Lung microvascular endothelial cell (primary cell): ENCODE data around the gene FARP2. TPM values are rescaled to one million over a fixed set of nuclear protein-coding genes. Genes with fewer than 3 reads are reported as not detected.

ENCODE experiments used
- DNase-seq, 2 donors: peaks; one replicate each; pipeline versions ENCODE4 v3.0.0 to v3.0.0-alpha.2; 2010; ENCODE audit warnings: low read depth in 2 of 2
- total RNA-seq: library from RNA; depleted of rRNA; stranded (reverse); fragments of >200 nt; gene quantifications from 2 replicates; pipeline ENCODE4 v1.2.1, GENCODE V29; 2014

The FARP2 gene
- total RNA-seq, 1 donor from 2014 or later: 35.7 TPM

GRCh38 chr2:241531161-241531722 is 175.2 kb downstream of the FARP2 start:
- no peak for DNase-seq

DNA sequence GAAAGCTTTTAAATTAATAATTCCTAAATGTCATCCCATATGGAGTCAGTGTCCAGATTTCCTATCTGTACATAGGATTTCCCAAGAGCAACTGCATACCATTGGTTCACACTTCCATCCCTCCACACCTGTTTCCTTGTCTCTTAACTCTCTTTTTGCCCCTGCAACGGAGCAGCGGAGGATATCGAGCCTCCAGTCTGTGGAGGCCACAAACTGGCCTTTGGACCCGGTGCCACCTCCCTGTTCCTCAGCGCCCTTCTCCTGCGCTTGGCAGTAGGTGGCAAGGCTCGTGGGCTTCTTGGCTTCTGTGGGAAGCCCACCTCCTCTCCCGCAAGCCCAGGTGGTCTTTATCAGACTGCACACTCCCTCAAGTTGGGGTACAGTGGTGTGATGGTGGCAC is 176.1 kb downstream of the FARP2 start:
- no peak for DNase-seq

DNA sequence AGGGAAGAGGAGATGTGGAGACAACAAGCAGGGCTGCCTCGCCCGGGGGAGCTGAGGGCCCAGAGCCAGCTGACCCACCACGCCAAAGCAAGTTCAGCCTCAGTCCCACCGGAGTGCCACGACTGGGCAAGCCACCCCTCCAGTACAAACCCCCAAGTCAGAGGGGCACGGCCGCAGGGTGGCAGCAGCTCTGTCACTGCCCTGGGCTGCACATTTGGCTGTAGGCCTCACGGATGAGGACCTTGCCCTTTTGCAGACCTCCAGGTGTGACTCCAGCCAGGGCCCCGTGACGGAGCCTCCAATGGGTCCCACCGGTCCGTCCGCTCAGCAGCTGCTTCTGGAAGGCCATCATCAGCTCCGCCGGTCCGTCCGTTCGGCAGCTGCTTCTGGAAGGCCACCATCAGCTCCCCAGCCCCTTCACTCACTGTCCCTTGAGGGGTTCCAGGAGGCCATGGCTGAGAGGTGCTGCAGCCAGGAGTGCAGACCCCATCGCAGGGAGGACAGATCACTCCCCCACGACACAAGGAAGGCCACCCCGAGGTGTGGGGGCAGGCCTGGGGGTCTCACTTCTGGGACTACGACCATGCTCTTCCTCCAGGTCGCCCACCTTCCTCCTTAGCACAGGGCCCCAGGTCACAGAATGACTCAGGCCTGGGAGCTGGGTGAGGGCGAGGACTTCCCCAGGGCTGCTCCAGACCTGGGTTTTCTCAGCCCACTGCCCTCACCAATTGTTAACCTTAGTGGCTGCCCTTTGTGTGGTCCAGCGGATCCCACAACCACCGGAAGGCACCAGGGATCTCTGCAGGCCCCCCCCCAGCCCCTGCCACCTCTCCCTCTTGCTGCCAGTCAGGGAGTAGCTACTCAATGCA is 176.9 kb downstream of the FARP2 start:
- no peak for DNase-seq

DNA sequence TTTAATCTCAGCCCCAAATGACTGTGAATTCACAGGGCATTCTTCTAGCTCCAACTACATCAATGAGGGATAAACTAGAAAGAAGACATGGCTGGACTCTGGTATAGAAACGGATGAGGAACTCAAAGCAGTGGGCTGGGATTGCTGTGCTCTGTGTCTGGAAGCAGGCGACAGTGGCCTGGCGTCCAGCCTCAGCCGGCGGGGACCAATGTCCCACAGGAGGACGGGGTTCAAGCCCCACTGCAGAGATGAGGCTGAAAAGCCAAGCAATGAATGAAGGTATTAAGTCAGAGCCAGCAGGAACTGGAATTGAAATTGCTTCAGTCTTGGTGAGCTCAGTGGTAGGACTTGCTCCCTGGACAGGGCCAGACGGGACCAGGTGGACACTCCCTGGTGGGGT is 178.2 kb downstream of the FARP2 start:
- DNase-seq: no peak

DNA sequence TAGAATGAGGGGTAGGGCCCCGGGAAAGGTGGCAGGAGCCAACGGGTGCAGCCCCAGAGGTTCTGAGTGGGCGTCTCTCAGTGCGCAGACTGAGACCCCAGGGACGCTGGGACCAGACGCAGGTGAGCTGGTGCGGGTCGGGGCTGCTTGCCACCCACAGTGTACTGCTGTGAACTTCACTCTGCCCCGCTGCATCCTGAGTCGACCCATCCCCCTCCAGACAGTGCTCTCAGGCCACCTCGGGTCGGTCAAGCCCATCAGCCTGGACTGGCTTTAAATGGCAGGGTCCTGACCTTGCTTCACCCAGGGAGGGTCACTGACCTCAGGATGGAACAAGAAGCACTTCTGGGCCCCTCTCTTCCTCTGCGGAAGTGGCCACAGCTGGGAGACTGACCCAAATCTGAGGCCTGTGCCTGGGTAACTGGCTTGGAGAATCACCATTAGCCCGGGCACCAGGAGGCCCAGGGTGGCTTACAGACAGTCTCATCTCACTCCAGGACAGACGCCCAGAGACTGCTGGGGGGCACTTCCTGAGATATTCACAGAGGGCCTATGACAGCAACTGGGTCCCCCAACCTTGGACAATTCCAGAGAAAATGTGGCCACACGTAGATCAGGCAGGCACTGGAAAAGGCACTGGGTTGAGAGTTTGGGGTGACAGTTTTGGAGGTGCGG is 178.8 kb downstream of the FARP2 start:
- DNase-seq: no peak

DNA sequence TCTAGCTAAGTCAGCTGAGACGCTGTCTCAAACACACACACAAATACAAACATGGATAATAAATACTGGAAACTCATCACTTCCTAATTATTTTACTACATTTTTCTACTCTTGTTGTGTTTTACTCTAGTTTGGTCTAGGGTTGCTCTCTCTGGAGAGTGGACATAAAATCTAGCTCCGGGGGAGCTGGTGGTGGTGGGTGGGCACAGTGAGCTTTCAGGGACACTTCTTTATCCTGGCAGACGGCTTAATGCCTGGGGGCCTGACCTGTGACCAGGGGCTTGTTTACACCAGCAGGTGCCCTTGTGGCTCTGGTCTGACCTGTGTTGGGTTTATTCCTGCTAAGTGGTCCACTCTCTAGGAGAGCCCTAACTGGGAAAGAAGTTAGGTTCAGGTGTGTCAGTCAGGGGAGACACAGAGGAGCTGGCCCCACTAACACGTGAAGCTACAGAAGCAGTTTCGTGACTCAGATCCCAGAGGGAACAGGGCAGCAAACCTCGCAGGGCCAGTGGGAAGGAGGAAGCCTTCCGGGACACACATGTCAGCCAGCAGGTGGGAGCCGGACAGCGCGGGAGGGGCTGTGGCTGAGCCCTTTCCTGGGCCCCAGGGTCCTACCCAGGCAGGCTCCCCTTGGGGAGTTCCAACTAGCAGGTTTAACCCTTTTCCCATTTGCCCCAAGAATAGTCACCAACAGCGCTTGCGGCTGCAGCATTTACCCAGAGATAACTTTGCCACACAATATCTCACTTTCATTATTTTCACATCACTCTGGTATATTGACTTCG is 180.0 kb downstream of the FARP2 start:
- no peak for DNase-seq

DNA sequence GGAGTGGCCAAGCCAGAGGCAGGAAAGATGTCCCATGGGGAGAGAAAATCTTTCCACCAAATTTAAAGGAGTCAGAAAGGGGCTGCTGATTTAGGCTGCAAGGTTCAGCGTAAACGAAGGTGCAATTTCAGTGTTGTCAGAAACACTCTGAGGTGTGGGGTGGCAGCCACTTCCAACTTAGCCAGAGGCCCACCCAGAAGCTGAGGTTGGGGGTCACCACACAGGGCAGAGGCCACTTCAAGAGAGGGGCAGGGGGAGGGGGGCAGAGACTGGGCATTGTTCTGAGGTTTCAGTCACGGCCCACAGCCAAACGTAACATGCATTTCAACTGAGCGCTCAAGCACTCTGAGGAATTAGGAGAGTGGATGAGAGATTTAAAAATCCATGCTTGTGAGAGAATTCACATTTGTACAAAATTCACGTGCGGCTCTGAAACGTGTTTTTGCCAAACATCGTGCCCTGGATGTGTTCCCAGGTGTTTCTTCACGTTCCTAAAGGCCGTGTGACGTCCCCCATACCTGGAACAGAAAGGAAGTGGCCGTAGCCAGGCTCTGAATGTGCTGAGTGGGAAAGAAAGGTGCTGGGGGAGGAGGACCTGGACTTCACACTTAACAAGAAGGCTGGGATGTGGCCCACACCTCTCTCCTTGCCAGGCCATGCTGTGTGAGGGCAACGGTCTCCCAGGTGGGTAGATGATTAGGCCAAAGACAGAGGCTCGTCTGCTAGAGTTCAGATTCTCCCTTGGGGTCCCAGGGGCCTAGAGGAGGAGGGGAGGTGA is 182.9 kb downstream of the FARP2 start:
- DNase-seq: no peak

- DNase-seq: no peak
Measured at GRCh38 chr2:241539616-241540374, 183.7 kb downstream of the FARP2 start.

GRCh38 chr2:241540401-241540770 is 184.3 kb downstream of the FARP2 start:
- DNase-seq: no peak

DNA sequence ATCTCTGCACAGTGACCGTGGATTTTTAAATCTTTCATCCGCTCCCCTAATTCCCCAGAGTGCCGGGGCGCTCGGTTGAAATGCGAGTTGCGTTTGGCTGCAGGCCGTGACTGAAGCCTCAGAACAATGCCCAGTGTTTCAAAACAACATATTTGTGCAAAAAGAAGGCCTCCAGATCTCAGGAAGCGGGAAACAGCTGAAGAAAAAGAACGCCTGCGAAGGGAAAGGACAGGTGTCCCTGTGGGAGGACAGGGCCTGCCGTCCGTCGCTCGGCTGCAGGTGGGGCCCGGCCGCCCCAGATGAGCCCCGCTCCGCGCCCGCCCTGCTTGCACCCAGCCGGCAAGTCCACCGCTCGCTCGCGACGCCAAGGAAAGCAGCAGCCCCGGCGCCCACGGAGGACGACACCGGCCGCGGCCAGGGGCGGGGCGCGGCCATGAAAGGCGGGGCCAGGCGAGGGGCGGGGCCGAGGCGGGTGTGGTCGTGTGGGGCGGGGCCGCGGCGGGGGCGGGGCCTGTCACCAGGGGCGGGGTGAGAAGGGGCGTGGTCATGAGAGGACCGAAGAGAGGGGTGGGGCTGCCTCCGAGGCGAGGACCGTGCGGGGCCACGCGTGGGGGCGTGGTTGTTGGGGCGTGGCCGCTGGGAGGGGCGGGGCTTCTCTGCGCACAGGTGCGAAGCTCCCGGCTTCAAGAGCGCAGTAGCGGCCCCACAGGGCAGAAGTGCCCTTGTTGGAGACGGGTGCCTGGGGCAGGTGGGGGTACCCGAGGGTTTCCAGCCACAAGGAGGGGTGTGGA is 184.9 kb downstream of the FARP2 start:
- peak; percentile 50 to 77 for DNase-seq

- no peak for DNase-seq
Measured at GRCh38 chr2:241541564-241542277, 185.6 kb downstream of the FARP2 start.

DNA sequence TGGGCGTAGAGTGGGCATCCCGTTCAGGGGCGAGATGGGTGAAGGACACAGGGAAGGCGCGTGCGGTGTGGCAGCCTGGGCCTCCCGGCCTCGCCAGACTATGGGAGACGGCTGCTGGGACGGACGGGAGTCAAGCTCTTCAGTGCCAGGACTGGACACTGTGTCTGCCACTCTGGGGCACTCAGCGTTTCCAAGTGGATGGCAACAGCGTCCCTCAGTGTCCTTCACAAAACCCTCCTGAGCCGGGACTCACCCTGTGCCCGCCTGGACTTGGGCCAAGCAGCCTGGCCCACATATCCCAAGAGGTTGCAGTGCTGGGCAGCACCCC is 186.2 kb downstream of the FARP2 start:
- no peak for DNase-seq

Other genes starting within 250 kb of the FARP2 start
- 4.4 and 8.7 TPM in 2 replicates for gene PASK, start 206.8 kb upstream of the FARP2 start, total RNA-seq
- 54.9 and 57.7 TPM in 2 replicates for gene PPP1R7, start 205.8 kb upstream of the FARP2 start, total RNA-seq
- 0.65 and 2.6 TPM in 2 replicates for gene ANO7, start 167.6 kb upstream of the FARP2 start, total RNA-seq
- 591 and 619 TPM in 2 replicates for gene HDLBP, start 40.6 kb upstream of the FARP2 start, total RNA-seq
- 394 and 411 TPM in 2 replicates for gene SEPTIN2, start 40.4 kb upstream of the FARP2 start, total RNA-seq
- gene STK25, start 152.3 kb downstream of the FARP2 start, total RNA-seq: 240 and 367 TPM in 2 replicates
- 37.7 and 113 TPM in 2 replicates for gene BOK, start 202.5 kb downstream of the FARP2 start, total RNA-seq